Midbrain (tissue), 1 donor: ENCODE measurements around the gene NDUFV1.
"Not testable (repeated sequence)": the region's sequence is repeated elsewhere in the genome, so short reads cannot be mapped to it uniquely, and the experiment has no call there.

Source experiments
- DNase-seq: peaks from one replicate; lab custom pipeline; 2025; lab: John Stamatoyannopoulos, UW

The NDUFV1 gene

DNA sequence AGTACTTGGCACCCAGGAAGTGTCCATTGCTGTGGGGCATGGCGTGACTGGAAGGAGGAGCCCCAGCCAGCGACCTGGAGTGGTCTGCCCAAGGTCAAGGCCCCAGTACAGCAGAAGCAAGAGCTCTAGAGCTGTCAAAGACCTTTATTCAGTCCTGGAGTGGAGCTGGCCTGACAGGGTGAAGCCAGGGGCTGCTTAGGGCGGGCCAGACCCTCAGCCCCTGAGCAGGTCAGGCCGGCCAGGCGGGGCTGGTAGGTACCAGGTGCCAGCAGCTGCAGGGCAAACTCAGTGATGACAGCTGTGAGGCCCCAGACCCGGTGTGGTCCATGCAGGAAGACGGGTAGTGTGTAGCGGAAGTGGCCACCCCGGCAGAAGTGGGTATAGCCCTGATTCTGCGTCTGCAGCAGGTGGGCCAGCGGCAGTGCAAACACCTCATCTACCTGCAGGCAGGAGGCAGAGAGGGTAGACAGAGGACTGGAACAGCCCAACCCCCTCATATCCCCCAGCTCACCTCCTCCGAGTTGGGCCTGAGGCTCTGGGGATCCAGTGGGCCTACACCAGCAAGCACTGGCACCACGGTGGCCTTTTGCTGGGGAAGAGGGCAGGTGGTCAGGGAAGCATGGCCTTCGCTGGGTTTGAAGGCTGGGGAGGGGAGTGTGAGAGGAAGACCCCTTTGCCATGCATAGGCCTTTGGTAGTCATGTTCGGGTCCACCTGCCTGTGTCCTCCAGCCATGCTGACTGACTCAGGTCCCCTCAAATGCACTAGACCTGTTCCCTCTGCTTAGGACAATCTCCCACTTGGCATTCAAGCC, 21.3 kb downstream of the NDUFV1 start:
- no peak for DNase-seq

GRCh38 chr11:67628710-67629385, 22.1 kb downstream of the NDUFV1 start:
- no peak for DNase-seq

GRCh38 chr11:67629386-67630227, 22.9 kb downstream of the NDUFV1 start, which contains the start of gene NUDT8:
Gene NUDT8 (minus strand): TSS chr11:67629937. CDS start chr11:67629911, 26 bp downstream.
- DNase-seq, result peak; percentile 74

GRCh38 chr11:67630228-67630942, 23.6 kb downstream of the NDUFV1 start:
- peak; percentile 97 for DNase-seq

- no peak for DNase-seq
These were observed 24.2 kb downstream of the NDUFV1 start for GRCh38 chr11:67630943-67631331.

DNA sequence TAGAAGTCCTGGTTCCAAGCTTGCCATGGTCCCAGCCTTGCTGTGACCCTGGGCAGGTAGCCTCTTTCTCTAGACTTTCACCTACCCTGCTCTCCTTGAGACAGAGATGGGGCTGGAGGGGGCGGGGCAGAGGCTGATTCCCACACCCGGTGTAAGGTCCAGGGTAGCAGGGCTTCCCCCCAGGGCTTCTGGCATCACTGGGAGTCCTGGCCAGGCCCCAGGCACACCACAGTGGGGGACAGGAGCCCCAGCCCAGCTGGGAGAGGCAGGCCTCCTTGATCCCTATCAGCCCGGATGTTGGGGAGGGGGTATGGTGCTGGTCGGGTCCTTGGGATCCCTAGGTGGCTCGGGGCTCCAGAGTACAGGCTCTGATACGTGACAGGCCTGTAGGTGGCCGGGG, 24.7 kb downstream of the NDUFV1 start:
- DNase-seq, result no peak

- DNase-seq, result no peak
These were observed 25.1 kb downstream of the NDUFV1 start for GRCh38 chr11:67631853-67632174.

DNA sequence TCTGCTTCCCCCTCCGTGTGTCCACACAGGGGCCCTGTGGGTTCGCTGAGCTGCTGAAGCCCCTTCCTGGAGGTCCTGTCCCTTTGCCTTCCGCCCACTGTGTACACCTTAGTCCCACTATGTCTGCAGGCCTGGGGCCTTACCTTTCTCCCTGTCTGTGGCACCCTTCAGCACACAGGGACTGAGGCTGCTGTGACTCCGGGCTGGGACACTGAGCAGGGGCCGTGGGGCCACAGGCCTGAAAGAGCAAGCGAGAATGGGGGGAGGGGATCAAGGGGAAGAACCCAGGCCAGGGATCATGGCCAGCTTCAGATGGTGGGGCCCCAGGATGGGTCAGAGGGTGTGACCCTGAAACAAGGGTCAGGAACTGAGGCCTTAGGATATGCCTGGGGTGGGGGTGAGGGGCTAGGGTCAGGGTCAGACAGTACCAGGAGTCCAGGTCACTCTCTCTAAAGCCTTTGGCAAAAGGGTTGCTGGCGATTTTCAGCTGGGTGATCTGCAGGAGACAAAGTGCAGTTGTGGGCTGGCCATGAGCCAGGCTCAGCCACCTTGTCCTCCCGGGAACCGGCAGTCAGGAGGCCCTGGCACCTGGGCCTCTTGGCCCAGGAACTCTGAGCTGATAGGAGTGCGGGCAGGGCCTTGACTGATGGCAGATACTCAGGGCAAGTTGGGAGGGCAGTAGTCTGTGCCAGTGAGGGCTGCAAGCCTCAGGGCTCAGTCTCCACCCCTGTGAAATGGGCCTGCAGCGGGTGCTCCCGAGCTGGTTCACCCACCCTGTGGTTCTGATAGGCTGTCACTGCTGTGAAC, 25.6 kb downstream of the NDUFV1 start:
- no peak for DNase-seq

DNA sequence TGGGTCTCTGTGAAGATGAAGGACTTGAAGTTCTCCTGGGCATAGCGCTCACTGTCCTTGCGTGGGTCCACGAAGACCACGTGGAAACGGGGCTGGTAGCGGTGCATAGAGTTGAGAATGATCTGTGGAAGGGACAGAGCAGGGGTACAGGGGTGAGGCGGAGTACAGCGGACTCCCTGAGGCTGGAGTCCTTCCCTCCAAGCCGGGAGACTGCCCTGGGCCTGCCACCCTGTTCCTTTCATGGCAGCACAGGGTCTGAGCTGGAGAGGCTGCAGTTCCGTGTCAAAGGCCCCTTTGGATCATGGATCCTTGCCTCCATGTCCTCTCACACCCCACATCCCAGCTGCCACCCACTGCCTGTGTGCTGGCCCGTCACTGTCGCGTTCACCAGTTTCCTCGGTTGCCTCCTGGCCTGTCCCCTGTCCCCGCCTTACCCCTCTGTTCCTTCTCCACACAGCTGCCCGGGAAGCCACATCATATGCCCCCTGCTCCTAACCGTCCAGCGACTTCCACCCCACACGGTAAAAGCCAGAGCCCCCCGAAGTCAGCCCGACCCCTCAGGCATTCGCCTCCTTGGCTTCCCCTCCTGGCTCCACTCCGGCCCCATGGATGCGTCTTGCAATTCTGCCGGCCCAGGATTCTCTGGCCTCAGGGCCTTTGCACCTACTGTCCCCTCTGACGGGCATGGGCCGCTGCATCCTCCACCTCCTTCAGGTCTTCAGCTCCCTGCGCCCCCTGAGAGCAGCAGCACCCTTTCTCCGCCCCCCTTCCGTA, 26.4 kb downstream of the NDUFV1 start:
- no peak for DNase-seq

- no peak for DNase-seq
These were observed 27.1 kb downstream of the NDUFV1 start for GRCh38 chr11:67633758-67634365.

- DNase-seq, result no peak
These were observed 27.9 kb downstream of the NDUFV1 start for GRCh38 chr11:67634366-67635230.

GRCh38 chr11:67635231-67635521, 28.4 kb downstream of the NDUFV1 start:
- DNase-seq, result no peak

- DNase-seq, result no peak
These were observed 30.2 kb downstream of the NDUFV1 start for GRCh38 chr11:67636962-67637361.

- DNase-seq, result not testable (repeated sequence)
These were observed 30.7 kb downstream of the NDUFV1 start for GRCh38 chr11:67637441-67637840.

DNA sequence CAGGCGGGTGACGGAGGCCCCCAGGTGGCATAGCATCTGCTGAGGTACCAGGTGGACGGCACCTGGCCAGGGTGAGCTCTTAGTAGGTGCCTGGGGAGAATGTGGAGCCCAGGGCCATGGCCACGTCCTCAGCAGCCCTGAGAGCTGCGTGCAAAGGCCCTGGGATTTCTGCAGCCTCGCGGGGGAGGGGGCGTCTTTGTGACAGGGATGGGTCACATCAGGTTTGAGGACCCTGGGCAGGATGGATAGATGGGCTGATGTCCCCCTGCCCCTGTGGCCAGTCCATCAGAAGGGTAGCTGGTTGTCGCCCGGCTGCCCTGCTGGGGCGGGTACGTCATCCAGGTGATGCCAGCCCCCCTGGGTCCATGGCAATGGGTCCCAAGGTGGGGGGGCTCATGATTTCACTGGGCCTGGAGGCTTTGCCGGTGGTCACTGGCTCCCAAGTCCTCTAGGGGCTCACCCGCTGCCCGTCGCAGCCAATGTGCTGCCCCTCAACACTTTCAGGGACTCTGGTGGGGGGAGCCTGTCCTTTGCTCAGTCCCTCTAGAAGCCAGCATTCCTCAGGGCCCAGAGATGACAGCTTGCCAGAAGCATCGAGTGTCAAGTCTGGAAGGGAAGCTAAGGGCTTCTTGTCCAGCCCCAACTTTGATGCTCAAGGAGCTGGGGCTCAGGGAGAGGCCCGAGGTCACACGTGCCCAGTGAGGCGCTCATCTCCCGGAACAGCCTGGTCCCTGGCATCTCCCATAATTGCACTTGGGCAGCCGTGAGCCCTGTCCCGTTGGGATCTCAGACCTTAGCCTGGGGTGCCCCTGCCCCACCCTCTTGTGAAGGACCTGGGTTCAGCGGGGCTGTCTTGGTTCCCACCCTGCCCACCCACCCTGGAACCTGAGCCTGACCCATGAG, 32.0 kb downstream of the NDUFV1 start:
- DNase-seq, result no peak

DNA sequence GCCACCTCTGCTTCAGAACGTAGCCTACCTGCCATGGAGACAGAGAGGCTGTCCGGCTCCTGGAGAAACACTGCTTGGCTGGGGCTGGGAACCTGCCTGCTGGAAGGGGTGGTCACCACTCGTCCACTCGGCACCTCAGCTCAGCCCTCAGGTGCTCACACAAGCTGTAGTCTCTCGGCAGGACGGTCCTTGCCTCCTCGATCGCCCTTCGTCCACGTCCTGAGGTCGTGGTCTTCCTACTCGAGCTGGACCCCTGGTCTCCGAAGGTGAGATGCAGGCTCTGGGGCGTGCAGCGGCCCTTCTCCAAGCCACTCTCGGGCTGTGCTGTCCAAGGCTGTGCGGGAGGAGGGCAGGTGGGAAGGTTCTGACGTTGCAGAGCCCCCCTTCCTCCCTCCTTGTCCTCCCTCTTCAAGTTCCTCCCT, 32.7 kb downstream of the NDUFV1 start, which contains the start of gene TBX10:
Gene TBX10, minus strand, starts transcription at position 326 of the 422 bp plus-strand sequence. Its CDS starts 291 bp downstream, at position 35.
- DNase-seq, result no peak

- DNase-seq, result peak; percentile 37
These were observed 33.5 kb downstream of the NDUFV1 start for GRCh38 chr11:67640021-67640757.
